Ishikawa (cell line): ENCODE data around the gene FHOD1.

Source experiments
- RAD21 ChIP-seq: IDR thresholded peaks from 2 replicates; pipeline ENCODE4 v1.6.1; 2012; ENCODE audit warnings: low read depth
- YY1 ChIP-seq: IDR thresholded peaks from 2 replicates; pipeline ENCODE4 v1.6.1; 2012; ENCODE audit warnings: low read depth

FHOD1 gene

GRCh38 chr16:67179421-67180080, 67.7 kb downstream of the FHOD1 start:
- peak; percentile 24; the same call in 1 of the 2 replicates for TF ChIP-seq RAD21
- TF ChIP-seq YY1 = no peak
